GM19099 (cell line): Measurements from ENCODE around the gene CLDN7.
A peak's percentile ranks its signal among the peaks of the same experiment; 100 is the strongest.

ENCODE experiments used
- POLR2A ChIP-seq: IDR thresholded peaks from 3 replicates; pipeline ENCODE4 v1.6.1; 2011; ENCODE audit warnings: low read depth; ENCODE audit not compliant: insufficient read length; ENCODE audit errors: extremely low read depth

Gene CLDN7

GRCh38 chr17:7236808-7237207 is 25.5 kb downstream of the CLDN7 start:
- no peak for TF ChIP-seq POLR2A

DNA sequence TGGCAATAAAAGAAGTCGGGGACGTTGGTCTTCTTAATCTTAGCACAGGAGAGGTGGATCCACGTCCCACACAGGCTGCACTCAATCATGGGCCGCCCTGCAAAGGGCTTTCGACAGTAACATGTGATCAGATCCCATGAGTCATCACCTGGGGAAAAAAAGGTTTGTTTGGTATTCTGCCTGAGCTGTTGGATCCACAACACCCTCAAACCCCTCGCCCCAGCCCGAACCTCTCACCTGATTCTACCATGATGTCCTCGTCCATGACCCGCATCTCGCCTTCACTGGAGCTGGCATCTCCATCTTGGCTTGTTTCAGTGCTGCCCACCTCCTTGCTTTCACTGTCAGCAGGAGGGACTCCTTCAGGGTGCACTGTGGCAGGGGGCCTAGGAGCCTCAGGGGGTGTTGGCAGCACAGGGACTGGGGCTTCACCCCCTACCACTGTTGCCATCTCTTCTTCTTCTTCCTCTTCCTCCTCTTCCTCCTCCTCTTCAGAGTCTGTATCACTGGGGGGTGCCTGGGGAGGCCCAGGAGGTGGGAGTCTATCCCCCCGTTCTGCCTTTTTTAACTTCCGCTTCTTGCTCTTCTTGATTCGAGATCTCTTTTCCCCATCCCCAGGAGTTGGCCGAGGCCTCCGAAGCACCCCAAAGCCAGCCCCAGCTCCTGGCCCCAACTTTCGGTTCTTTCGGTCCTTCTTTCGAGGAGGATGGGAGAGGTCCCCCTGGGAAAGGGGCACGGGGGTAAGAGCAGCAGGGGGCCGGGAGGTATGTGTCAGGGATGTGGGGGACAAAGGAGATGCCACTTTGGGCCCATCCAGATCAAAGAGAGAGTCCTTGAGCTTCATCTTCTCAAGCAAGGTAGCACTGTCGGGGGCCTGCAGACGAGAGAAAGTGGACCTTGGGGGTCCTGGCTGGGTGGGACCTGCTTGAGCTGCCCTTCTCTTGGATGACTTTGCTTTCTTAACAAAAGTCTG is 26.3 kb downstream of the CLDN7 start:
- TF ChIP-seq POLR2A, result no peak

- TF ChIP-seq POLR2A, result peak; percentile 79
Observed at GRCh38 chr17:7234083-7234951, 28.0 kb downstream of the CLDN7 start, which contains the start of gene DVL2. Gene DVL2 (minus strand): TSS chr17:7234517. CDS start chr17:7234262, 255 bp downstream.

- no peak for TF ChIP-seq POLR2A
Observed at GRCh38 chr17:7233701-7234082, 28.6 kb downstream of the CLDN7 start.

DNA sequence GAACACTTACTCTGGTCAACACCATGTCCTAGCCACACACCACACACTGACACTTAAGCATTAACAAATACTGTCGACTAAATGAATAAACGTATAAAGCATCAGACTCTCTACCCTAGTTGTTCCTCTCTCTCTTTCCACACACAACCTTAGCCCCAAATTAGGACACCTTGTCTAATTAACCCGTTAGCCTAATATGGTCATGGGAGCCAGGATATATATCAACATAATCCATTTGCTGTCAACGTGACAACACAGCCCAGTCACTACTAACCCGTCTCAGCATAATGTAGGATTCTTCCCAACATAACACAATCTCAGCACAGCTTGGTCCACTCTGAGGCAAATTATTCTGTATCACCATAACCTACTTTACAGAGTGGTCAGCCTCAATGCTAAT is 30.2 kb downstream of the CLDN7 start:
- TF ChIP-seq POLR2A, result no peak

GRCh38 chr17:7229504-7229903 is 32.8 kb downstream of the CLDN7 start:
- TF ChIP-seq POLR2A, result no peak

- TF ChIP-seq POLR2A, result no peak
Observed at GRCh38 chr17:7228920-7229319, 33.4 kb downstream of the CLDN7 start.

GRCh38 chr17:7226721-7227710 is 35.3 kb downstream of the CLDN7 start:
- no peak for TF ChIP-seq POLR2A

- TF ChIP-seq POLR2A, result no peak
Observed at GRCh38 chr17:7225711-7226331, 36.5 kb downstream of the CLDN7 start.

GRCh38 chr17:7224661-7225111 is 37.6 kb downstream of the CLDN7 start:
- no peak for TF ChIP-seq POLR2A

DNA sequence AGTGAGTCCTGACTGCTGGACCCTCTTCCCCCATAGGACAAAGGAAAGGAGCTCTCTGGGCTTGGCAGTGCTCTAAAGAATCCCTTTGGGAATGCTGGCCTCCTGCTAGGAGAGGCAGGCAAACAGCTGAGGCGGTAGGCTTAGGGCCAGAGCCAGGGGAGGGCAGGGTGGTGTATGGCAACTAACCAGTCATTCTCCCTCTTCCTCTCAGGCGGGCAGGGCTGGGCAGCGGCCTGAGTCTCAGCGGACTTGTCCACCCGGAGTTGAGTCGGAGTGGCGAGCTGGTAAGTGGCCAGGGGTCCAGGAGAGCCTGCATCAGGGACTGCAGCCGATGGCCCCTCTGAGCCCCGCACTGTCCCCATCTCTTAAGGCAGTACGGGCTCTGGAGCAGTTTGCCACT is 38.2 kb downstream of the CLDN7 start:
- no peak for TF ChIP-seq POLR2A

- TF ChIP-seq POLR2A, result no peak
Observed at GRCh38 chr17:7223375-7223774, 38.9 kb downstream of the CLDN7 start.

DNA sequence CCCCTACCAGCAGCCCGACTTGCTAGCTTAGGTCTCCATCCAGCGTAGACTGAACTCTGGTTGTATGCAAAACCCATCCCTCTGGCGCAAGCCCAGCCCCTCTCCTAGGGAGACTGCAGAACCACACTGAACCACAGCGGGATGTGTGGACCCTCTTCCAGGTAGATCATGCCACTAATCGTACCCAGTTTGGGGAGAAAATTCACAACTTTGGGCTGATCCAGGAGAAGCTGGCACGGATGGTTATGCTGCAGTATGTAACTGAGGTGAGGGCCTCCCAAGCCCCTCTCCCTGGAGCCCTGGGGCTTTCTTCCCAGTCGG is 39.3 kb downstream of the CLDN7 start:
- TF ChIP-seq POLR2A, result no peak

- peak; percentile 24 for TF ChIP-seq POLR2A
Observed at GRCh38 chr17:7222093-7222971, 39.9 kb downstream of the CLDN7 start.
